HFFc6 (cell line): Measurements from ENCODE around the gene RABGAP1L. TPM values are rescaled to one million over a fixed set of nuclear protein-coding genes. Genes with fewer than 3 reads are reported as not detected.
"Not testable (repeated sequence)": the region's sequence is repeated elsewhere in the genome, so short reads cannot be mapped to it uniquely, and the experiment has no call there.

Experiments
- DNase-seq: peaks from one replicate; pipeline ENCODE4 v3.0.0-alpha.2; 2018
- H3K27ac Mint-ChIP-seq: 2 replicates; pipeline ENCODE4 v1.8.0; 2020; ENCODE audit warnings: mild to moderate bottlenecking, mixed read lengths
- H3K27me3 Mint-ChIP-seq: 2 replicates; pipeline ENCODE4 v1.8.0; 2021; ENCODE audit warnings: mild to moderate bottlenecking, moderate library complexity, mixed read lengths; ENCODE audit not compliant: insufficient read depth
- H3K36me3 Mint-ChIP-seq: 2 replicates; pipeline ENCODE4 v1.8.0; 2021; ENCODE audit warnings: low read depth, mixed read lengths
- H3K4me1 Mint-ChIP-seq: 2 replicates; pipeline ENCODE4 v1.8.0; 2020; ENCODE audit warnings: low read depth, mixed read lengths
- H3K4me3 Mint-ChIP-seq: 2 replicates; pipeline ENCODE4 v1.8.0; 2020; ENCODE audit warnings: mild to moderate bottlenecking, moderate library complexity, mixed read lengths
- H3K9me3 Mint-ChIP-seq: 2 replicates; pipeline ENCODE4 v1.8.0; 2020; ENCODE audit warnings: mild to moderate bottlenecking, mixed read lengths
- total RNA-seq, 6 experiments: library from RNA; stranded (reverse); fragmentation: NEBNext Ultra II Directional; extraction: Animal tissue kit (Norgen Biotek cat#: 25700); gene quantifications; 2 replicates in 1 of 6; 3 replicates in 5 of 6; pipeline ENCODE4 v1.2.3, GENCODE V29; 2021
- TF ChIP-seq, protein P1 (sequence below): fragments of 200-600 bp; sonication (generic); IDR thresholded peaks from 2 replicates; pipeline ENCODE4 v1.5.0; 2021; ENCODE audit warnings: antibody characterized with exemption, mild to moderate bottlenecking

RABGAP1L gene
- total RNA-seq, 6 experiments from 2014 or later, result 14.5 to 16.9 (median 16.0) TPM

DNA sequence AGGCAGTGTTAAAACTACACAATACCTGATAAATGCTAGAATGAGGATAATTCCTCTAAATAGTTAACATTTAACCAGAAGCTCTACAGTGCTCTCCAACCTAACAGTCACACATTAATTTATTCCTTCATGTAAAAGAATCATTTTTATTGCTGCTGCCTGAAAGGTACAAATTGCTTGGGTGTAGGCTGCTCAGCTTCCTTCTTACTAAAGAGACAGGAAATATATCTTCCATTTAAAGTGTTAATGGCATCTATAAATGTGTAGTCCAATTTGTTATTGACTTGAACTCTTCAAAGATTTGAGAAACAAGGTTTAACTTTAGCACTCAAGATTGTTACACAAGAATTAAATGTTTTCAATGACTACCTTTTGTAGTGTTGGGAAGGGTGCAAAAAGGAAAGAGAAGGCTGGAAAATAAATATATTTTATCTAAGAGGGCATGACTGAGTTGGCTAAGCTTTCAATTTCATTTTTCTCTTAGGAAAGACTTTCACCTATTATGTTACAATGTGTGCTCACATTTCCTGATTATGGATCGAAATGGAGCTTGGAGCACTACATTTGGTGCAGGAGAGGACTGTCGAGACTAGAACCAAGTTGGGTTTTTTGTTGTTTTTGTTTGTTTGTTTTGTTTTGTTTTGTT, 734.9 kb downstream of the RABGAP1L start:
- no peaks in the 10 kb centered on the region for H3K36me3 Mint-ChIP-seq
- H3K4me3 Mint-ChIP-seq, result no peak overlapping the region
- H3K27me3 Mint-ChIP-seq, result no peaks in the 10 kb centered on the region; the same call in 1 of the 2 replicates
- no peaks in the 10 kb centered on the region; the same call in 1 of the 2 replicates for H3K9me3 Mint-ChIP-seq
- no peak overlapping the region for H3K27ac Mint-ChIP-seq
- TF ChIP-seq, protein P1, sequence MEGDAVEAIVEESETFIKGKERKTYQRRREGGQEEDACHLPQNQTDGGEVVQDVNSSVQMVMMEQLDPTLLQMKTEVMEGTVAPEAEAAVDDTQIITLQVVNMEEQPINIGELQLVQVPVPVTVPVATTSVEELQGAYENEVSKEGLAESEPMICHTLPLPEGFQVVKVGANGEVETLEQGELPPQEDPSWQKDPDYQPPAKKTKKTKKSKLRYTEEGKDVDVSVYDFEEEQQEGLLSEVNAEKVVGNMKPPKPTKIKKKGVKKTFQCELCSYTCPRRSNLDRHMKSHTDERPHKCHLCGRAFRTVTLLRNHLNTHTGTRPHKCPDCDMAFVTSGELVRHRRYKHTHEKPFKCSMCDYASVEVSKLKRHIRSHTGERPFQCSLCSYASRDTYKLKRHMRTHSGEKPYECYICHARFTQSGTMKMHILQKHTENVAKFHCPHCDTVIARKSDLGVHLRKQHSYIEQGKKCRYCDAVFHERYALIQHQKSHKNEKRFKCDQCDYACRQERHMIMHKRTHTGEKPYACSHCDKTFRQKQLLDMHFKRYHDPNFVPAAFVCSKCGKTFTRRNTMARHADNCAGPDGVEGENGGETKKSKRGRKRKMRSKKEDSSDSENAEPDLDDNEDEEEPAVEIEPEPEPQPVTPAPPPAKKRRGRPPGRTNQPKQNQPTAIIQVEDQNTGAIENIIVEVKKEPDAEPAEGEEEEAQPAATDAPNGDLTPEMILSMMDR, result no peak
- no peak for DNase-seq
- no peaks in the 10 kb centered on the region for H3K4me1 Mint-ChIP-seq

DNA sequence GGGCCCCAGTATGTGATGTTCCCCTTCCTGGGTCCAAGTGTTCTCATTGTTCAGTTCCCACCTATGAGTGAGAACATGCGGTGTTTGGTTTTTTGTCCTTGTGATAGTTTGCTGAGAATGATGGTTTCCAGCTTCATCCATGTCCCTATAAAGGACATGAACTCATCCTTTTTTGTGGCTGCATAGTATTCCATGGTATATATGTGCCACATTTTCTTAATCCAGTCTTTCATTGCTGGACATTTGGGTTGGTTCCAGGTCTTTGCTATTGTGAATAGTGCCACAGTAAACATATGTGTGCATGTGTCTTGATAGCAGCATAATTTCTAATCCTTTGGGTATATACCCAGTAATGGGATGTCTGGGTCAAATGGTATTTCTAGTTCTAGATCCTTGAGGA, 736.3 kb downstream of the RABGAP1L start:
- H3K27me3 Mint-ChIP-seq, H3K9me3 Mint-ChIP-seq, H3K27ac Mint-ChIP-seq, H3K36me3 Mint-ChIP-seq, H3K4me3 Mint-ChIP-seq, DNase-seq, H3K4me1 Mint-ChIP-seq: not testable (repeated sequence)

DNA sequence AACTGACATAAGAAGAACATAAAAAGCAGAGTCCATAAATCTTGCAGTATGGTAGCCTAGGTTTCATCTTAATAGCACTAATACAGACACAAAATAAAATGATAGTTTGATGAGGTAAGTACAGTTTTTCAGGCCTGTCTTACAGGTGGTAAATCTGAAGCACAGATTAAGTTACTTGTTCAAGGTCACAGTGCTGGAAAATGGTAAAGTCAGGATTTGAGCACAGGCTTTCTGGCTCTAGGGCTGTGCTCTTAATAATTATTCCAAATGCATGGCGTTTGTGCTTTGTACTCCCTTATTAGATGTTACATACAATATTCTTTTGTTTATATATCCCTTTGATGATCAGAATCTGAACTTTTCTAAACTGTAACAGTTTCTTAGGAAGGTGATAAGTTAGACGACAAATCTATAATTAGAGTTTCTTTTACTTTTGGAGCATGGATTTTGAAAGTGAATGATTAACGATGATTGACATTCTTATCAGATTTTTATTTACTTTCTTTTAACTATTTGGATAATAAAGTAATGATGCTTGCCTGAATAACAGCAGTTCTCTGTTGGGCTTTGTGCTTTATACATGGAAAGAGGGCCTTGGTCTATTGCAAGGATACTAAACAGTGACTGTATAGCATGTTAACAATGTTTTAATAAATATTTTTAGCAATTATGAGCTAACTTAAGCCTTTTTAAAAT, 738.9 kb downstream of the RABGAP1L start:
- H3K4me1 Mint-ChIP-seq, result no peaks in the 10 kb centered on the region
- no peak overlapping the region for H3K27ac Mint-ChIP-seq
- H3K36me3 Mint-ChIP-seq, result no peaks in the 10 kb centered on the region
- H3K9me3 Mint-ChIP-seq, result no peaks in the 10 kb centered on the region; the same call in 1 of the 2 replicates
- no peak for DNase-seq
- no peaks in the 10 kb centered on the region; the same call in 1 of the 2 replicates for H3K27me3 Mint-ChIP-seq
- TF ChIP-seq, protein P1, result no peak
- no peak overlapping the region for H3K4me3 Mint-ChIP-seq

DNA sequence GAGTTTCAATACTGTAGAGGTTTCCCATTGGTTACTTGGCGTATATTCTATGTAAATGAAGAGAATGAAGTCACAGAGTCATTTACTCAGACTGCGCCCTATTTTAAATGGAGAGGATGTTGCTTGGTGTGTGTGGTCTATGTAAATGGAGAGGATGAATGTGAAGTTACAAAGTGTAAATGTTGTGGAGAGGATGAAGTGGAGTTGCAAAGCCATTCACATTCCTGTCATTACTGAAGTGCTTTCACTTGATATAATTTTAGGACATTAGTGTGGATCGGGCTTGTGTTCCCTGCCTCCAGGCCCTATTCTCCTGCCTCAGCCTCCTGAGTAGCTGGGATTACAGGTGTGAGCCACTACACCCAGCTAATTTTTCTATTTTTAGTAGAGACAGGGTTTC, 741.0 kb downstream of the RABGAP1L start:
- no peaks in the 10 kb centered on the region for H3K27me3 Mint-ChIP-seq
- TF ChIP-seq, protein P1, result no peak
- H3K27ac Mint-ChIP-seq, result no peak overlapping the region
- no peak for DNase-seq
- H3K4me1 Mint-ChIP-seq, result no peaks in the 10 kb centered on the region
- H3K4me3 Mint-ChIP-seq, result no peak overlapping the region
- H3K9me3 Mint-ChIP-seq, result no peaks in the 10 kb centered on the region; the same call in 1 of the 2 replicates
- no peaks in the 10 kb centered on the region; the same call in 1 of the 2 replicates for H3K36me3 Mint-ChIP-seq

DNA sequence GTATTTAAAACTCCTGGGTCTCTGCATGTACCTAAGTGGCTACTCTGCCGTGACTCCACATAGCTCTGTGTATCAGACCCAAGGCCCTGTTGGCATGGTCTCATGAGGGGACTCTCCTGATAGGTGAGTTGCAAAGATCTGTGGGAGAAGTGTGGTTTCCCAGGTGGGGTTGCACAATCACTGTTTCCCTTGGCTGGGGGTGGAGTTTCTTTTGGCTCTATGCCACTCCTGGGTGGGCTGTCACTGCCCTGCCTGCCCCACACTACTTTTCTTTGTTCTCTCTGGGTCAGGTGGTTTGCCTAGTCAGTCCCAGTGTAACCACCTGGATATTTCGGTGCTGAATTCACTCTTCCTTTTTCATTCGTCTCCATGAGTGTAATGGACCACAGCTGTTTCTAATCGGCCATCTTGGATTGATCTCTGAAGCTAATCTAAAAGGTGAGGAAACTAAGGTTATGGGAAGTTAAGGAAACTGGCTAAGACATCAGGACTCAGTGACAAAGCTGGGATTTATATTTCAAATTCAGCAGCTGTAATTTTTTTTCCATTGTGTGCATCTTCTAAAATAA, 743.3 kb downstream of the RABGAP1L start:
- Mint-ChIP-seq H3K27me3 (no peaks in the 10 kb centered on the region), H3K4me3 (no peak overlapping the region), H3K27ac (no peak overlapping the region), H3K4me1 (no peaks in the 10 kb centered on the region), H3K36me3 (no peaks in the 10 kb centered on the region; the same call in 1 of the 2 replicates), H3K9me3 (no peaks in the 10 kb centered on the region)
- no peak for DNase-seq
- TF ChIP-seq, protein P1, result no peak

DNA sequence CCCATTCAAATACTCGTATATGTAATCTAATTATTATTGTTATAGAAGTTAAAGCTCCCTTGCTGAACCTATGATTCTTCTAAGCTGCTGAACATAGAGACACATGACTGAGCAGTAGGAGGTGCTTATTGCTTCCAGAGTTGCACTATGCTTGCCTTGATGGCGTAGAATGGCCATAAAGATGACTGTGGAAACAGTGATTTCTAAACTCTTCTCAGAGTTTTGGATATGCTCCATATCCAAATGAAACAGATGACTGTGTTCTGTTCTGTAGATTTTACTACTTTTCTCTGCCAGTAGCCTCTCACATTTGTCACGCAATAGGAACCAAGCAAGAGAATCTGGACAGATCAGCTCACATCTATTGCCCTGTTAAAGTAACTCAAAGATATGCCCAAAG, 752.3 kb downstream of the RABGAP1L start:
- Mint-ChIP-seq H3K4me3 (no peak overlapping the region), H3K27ac (no peak overlapping the region), H3K9me3 (no peaks in the 10 kb centered on the region), H3K4me1 (no peaks in the 10 kb centered on the region), H3K27me3 (no peaks in the 10 kb centered on the region; the same call in 1 of the 2 replicates), H3K36me3 (no peaks in the 10 kb centered on the region)
- TF ChIP-seq, protein P1, result no peak
- peak; percentile 4 for DNase-seq
